Kidney (tissue), 14 donors: Measurements from ENCODE around the gene TREML2. TPM values are rescaled to one million over a fixed set of nuclear protein-coding genes. Genes with fewer than 3 reads are reported as not detected.

Experiments used
- DNase-seq, 5 donors: peaks; one replicate each; pipeline ENCODE4 v3.0.0-alpha.2; 2013 to 2020
- FAIRE-seq: peaks from 2 replicates; lab custom pipeline; 2012; peaks lifted over from hg19 to GRCh38; lab: Jason Lieb, UNC
- H3K27ac ChIP-seq, 2 donors: one replicate each; pipeline ENCODE4 v1.7.0; 2013; ENCODE audit warnings: low read depth in 2 of 2, low read length in 2 of 2, inconsistent platforms in 1 of 2
- H3K27me3 ChIP-seq: one replicate; pipeline ENCODE4 v1.7.1; 2013; ENCODE audit warnings: low read length, inconsistent platforms; ENCODE audit not compliant: control insufficient read depth, insufficient read depth
- H3K36me3 ChIP-seq, 3 donors: one replicate each; pipeline versions ENCODE4 v1.7.0 to v1.7.1; 2013; ENCODE audit warnings: low read length in 3 of 3, control low read depth in 1 of 3, inconsistent platforms in 1 of 3; ENCODE audit not compliant: insufficient read depth in 3 of 3, control insufficient read depth in 2 of 3
- H3K4me1 ChIP-seq, 3 donors: one replicate each; pipeline versions ENCODE4 v1.7.0 to v1.7.1; 2013; ENCODE audit warnings: low read length in 3 of 3, inconsistent platforms in 1 of 3, low read depth in 1 of 3; ENCODE audit not compliant: control insufficient read depth in 2 of 3, insufficient read depth in 2 of 3
- H3K4me3 ChIP-seq, 3 donors: one replicate each; pipeline versions ENCODE4 v1.7.0 to v1.8.1; 2013; ENCODE audit warnings: low read length in 3 of 3, control low read depth in 1 of 3, inconsistent platforms in 1 of 3
- H3K9ac ChIP-seq, 3 donors: one replicate each; pipeline versions ENCODE4 v1.7.0 to v1.7.1; 2013; ENCODE audit warnings: low read length in 3 of 3, control low read depth in 1 of 3, inconsistent platforms in 1 of 3
- H3K9me3 ChIP-seq, 3 donors: one replicate each; pipeline versions ENCODE4 v1.7.0 to v1.7.1; 2013; ENCODE audit warnings: low read length in 3 of 3, control low read depth in 1 of 3, inconsistent platforms in 1 of 3; ENCODE audit not compliant: control insufficient read depth in 2 of 3, insufficient read depth in 1 of 3
- CTCF ChIP-seq: IDR thresholded peaks from 3 replicates; pipeline ENCODE4 v1.5.1; 2012; ENCODE audit warnings: mild to moderate bottlenecking, moderate library complexity, borderline replicate concordance; ENCODE audit not compliant: insufficient read depth; ENCODE audit errors: extremely low read depth
- intact Hi-C: fragments of 100-400 bp; cut with DNase I; formaldehyde crosslinking; loops from one replicate; pipeline ENCODE4 v1.11.1; 2022
- polyA plus RNA-seq: library from polyadenylated mRNA; stranded (reverse); fragments of 350-450 nt; fragmentation: Illumina TruSeq; extraction: RNeasy Lipid Tissue Mini Kit (QIAGEN cat#74804); gene quantifications from one replicate; pipeline ENCODE4 v1.2.3, GENCODE V29; 2014; ENCODE audit warnings: low read depth, low replicate concordance; ENCODE audit not compliant: insufficient read depth
- total RNA-seq: library from RNA; stranded (reverse); fragmentation: NEBNext Ultra II Directional; extraction: Animal tissue kit (Norgen Biotek cat#: 25700); gene quantifications from one replicate; pipeline ENCODE4 v1.2.1, GENCODE V29; 2021
- donor health status: control.
- donor health status: control.
- donor health status: control.
- donor health status: control.
- donor health status: control.
- donor health status: DM: yes; HTN: yes; CAD: no.
- donor health status: Normal renal cell carcinoma (clear cell type).

TREML2 gene
- total and polyA plus RNA-seq, 2 donors from 2014 or later: 0.41 TPM; not detected in 1

DNA sequence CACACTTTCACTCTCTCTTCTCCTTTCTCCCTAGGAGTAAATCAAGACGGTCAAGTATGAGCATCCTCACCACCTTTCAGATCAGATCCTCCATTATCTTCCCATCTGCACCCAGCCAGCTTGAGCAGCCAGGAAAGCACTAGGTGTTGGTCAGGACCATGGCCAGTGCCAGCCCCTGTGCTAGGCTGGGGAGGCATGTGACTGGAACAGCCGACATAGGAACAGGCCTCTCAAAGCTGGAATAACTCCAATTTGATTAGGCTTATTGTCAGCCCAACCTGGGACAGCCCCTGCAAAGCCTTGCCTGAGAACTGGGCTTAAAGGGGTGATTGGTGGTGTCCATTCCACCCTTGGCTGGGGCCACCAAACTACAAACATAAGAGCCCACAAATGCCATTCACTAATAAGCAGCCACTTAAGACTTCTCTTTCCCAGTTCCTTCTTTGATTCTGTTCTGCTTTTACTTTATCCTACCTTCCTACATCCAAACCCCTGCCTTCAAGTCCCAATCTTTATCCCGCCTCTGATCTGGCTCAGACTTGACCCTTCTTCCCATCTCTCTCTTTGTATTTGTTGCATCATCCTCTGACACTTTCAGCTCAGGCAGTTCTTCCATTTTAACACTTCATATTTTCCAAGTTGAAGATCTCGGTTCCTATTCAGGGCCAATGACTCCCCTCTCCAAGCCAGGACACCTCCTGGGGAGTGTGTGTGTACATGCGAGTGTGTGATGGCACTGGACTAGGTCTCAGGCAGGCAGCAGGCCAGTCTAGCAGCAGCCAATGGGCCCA lies 33.6 kb downstream of the TREML2 start:
- no peak overlapping the region for H3K4me3 ChIP-seq
- H3K36me3 ChIP-seq: no peaks in the 10 kb centered on the region
- no peaks in the 10 kb centered on the region for H3K9me3 ChIP-seq
- peak in 3 of 5 donors; percentile 64 to 71 (median 71) for DNase-seq
- intact Hi-C loops: no loop called here
- TF ChIP-seq CTCF: no peak
- no peaks in the 10 kb centered on the region for H3K27me3 ChIP-seq
- H3K27ac ChIP-seq: no peak overlapping the region
- H3K9ac ChIP-seq: no peak overlapping the region
- no peak for FAIRE-seq
- no peaks in the 10 kb centered on the region for H3K4me1 ChIP-seq

- TF ChIP-seq CTCF: no peak
- no peak for FAIRE-seq
- Histone ChIP-seq H3K9me3 (no peaks in the 10 kb centered on the region), H3K27me3 (no peaks in the 10 kb centered on the region), H3K36me3 (no peaks in the 10 kb centered on the region), H3K9ac (no peak overlapping the region), H3K4me1 (no peaks in the 10 kb centered on the region), H3K27ac (no peak overlapping the region), H3K4me3 (no peak overlapping the region)
- DNase-seq: peak in 2 of 5 donors; percentile 40 to 86
- intact Hi-C loops: no loop called here
These were observed 36.3 kb downstream of the TREML2 start for GRCh38 chr6:41164551-41165120.

DNA sequence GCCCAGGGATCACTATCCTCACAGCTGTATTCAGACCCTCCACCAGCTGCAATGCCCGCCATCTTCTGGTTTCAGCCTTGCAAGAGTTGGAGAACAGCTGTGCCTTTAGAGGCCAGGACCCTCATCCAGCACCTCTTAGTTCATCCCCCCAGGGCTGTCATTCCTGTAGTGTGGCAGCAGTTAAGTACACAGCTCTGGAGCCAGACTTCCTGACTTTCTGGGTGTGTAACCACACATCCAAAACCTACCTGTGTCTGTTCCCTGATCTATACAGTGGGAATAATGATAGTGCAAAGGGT lies 37.6 kb downstream of the TREML2 start:
- DNase-seq: no peak
- Histone ChIP-seq H3K4me1 (peaks cover 0 to 3% (median 0%) of the 10 kb centered on the region in 3 donors), H3K9me3 (no peaks in the 10 kb centered on the region), H3K4me3 (no peak overlapping the region), H3K27me3 (no peaks in the 10 kb centered on the region), H3K9ac (no peak overlapping the region), H3K27ac (no peak overlapping the region), H3K36me3 (no peaks in the 10 kb centered on the region)
- no peak for TF ChIP-seq CTCF
- intact Hi-C loops: no loop called here
- FAIRE-seq: no peak
